Sigmoid colon (tissue), 4 donors: ENCODE data around the gene UPF3A.

Experiments
- EP300 ChIP-seq, 4 donors: sonication (generic); formaldehyde crosslinking; IDR thresholded peaks; one replicate each; pipeline ENCODE4 v1.6.1; 2017; ENCODE audit warnings: antibody characterized with exemption in 4 of 4
- POLR2A ChIP-seq, 2 donors: fragments of 450-650 bp; IDR thresholded peaks; one replicate each; pipeline ENCODE4 v1.6.1; 2016; ENCODE audit warnings: antibody characterized with exemption in 2 of 2, mild to moderate bottlenecking in 2 of 2, moderate library complexity in 2 of 2
- TF ChIP-seq, protein P1 (sequence below), 4 experiments: fragments of 450-650 bp in 3 of 4; fragments of 200-600 bp in 1 of 4; IDR thresholded peaks; one replicate each; pipeline ENCODE4 v1.5.1; 2016 to 2019; ENCODE audit warnings: antibody characterized with exemption in 4 of 4, mild to moderate bottlenecking in 3 of 4, moderate library complexity in 2 of 4

DNA sequence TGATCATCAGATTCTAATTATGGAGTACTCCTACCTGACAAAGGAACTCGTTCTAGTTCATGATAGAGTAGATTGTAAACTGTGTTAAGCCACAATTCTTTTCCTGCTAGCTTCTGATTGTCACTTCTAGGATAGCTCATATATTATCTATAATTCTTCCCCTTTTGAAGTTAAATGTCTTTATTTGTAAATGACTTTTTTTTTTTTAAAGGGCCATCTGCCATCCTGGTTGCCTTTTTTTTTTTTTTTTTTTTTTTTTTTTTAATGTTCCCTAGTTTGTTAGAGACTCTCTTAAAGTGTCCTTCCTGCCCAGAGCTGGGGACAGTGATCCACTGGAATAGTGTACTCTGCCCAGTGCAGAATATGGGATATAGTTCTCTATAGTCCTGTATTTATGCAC lies 37.2 kb downstream of the UPF3A start:
- TF ChIP-seq EP300 (IDR thresholded peaks at IDR 0.05) = no peak
- TF ChIP-seq, protein P1, sequence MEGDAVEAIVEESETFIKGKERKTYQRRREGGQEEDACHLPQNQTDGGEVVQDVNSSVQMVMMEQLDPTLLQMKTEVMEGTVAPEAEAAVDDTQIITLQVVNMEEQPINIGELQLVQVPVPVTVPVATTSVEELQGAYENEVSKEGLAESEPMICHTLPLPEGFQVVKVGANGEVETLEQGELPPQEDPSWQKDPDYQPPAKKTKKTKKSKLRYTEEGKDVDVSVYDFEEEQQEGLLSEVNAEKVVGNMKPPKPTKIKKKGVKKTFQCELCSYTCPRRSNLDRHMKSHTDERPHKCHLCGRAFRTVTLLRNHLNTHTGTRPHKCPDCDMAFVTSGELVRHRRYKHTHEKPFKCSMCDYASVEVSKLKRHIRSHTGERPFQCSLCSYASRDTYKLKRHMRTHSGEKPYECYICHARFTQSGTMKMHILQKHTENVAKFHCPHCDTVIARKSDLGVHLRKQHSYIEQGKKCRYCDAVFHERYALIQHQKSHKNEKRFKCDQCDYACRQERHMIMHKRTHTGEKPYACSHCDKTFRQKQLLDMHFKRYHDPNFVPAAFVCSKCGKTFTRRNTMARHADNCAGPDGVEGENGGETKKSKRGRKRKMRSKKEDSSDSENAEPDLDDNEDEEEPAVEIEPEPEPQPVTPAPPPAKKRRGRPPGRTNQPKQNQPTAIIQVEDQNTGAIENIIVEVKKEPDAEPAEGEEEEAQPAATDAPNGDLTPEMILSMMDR (IDR thresholded peaks at IDR 0.05) = no peak
- TF ChIP-seq POLR2A (IDR thresholded peaks at IDR 0.05) = no peak
